IMR-90 (cell line): Measurements from ENCODE around the gene CNNM2.

Source experiments
- BHLHE40 ChIP-seq: fragments of 150-350 bp; IDR thresholded peaks from 2 replicates; pipeline ENCODE4 v1.6.1; 2016; ENCODE audit warnings: mild to moderate bottlenecking, low read depth, low read length
- CEBPB ChIP-seq: IDR thresholded peaks from 2 replicates; pipeline ENCODE4 v1.6.1; 2012; ENCODE audit warnings: low read depth, low read length, improper control_type of control experiment
- CHD1 ChIP-seq: IDR thresholded peaks from 2 replicates; pipeline ENCODE4 v1.6.1; 2012; ENCODE audit warnings: low read depth, low read length, improper control_type of control experiment
- MXI1 ChIP-seq: IDR thresholded peaks from 2 replicates; pipeline ENCODE4 v1.6.1; 2012; ENCODE audit warnings: low read depth, mild to moderate bottlenecking, low read length, moderate library complexity, borderline replicate concordance
- POLR2A ChIP-seq: IDR thresholded peaks from 2 replicates; pipeline ENCODE4 v1.6.1; 2012; ENCODE audit warnings: mild to moderate bottlenecking, low read depth, low read length
- RAD21 ChIP-seq: IDR thresholded peaks from 2 replicates; pipeline ENCODE4 v1.6.1; 2012; ENCODE audit warnings: low read length, improper control_type of control experiment
- TF ChIP-seq, protein P1 (sequence below): conservative IDR thresholded peaks from 2 replicates; pipeline ENCODE4 v1.5.1; 2012; ENCODE audit warnings: mild to moderate bottlenecking, low read depth, low read length, improper control_type of control experiment
- TF ChIP-seq, protein P2 (sequence below): fragments of 150-350 bp; IDR thresholded peaks from 2 replicates; pipeline ENCODE4 v1.6.1; 2017; ENCODE audit warnings: mild to moderate bottlenecking, antibody characterized with exemption, low read length, low read depth
- TF ChIP-seq, protein P3 (sequence below): fragments of 150-350 bp; IDR thresholded peaks from 2 replicates; pipeline ENCODE4 v1.6.1; 2016; ENCODE audit warnings: low read depth, mild to moderate bottlenecking, low read length, moderate library complexity, borderline replicate concordance

DNA sequence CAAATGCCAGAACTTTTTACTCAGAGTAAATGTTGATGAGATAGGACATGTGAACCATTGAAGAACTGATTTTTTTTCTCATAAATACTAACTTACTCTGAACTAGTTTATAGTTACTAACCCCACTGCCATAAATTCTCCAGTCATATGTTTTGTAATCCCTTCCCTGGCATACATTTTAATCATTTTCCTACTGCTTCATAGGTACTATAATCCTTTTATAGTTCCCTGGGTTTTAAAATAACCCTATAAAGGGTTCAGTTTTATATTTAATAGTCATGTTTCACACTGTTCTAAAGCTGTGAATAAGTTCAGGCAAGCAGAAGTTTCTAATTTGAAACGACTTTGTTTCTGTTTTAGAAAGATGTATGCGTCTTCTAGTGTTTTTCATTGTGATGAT is 28.9 kb downstream of the CNNM2 start:
- TF ChIP-seq, protein P1, sequence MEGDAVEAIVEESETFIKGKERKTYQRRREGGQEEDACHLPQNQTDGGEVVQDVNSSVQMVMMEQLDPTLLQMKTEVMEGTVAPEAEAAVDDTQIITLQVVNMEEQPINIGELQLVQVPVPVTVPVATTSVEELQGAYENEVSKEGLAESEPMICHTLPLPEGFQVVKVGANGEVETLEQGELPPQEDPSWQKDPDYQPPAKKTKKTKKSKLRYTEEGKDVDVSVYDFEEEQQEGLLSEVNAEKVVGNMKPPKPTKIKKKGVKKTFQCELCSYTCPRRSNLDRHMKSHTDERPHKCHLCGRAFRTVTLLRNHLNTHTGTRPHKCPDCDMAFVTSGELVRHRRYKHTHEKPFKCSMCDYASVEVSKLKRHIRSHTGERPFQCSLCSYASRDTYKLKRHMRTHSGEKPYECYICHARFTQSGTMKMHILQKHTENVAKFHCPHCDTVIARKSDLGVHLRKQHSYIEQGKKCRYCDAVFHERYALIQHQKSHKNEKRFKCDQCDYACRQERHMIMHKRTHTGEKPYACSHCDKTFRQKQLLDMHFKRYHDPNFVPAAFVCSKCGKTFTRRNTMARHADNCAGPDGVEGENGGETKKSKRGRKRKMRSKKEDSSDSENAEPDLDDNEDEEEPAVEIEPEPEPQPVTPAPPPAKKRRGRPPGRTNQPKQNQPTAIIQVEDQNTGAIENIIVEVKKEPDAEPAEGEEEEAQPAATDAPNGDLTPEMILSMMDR = no peak
- no peak for TF ChIP-seq POLR2A
- TF ChIP-seq, protein P2, sequence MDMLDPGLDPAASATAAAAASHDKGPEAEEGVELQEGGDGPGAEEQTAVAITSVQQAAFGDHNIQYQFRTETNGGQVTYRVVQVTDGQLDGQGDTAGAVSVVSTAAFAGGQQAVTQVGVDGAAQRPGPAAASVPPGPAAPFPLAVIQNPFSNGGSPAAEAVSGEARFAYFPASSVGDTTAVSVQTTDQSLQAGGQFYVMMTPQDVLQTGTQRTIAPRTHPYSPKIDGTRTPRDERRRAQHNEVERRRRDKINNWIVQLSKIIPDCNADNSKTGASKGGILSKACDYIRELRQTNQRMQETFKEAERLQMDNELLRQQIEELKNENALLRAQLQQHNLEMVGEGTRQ = no peak
- no peak for TF ChIP-seq MXI1
- TF ChIP-seq, protein P3, sequence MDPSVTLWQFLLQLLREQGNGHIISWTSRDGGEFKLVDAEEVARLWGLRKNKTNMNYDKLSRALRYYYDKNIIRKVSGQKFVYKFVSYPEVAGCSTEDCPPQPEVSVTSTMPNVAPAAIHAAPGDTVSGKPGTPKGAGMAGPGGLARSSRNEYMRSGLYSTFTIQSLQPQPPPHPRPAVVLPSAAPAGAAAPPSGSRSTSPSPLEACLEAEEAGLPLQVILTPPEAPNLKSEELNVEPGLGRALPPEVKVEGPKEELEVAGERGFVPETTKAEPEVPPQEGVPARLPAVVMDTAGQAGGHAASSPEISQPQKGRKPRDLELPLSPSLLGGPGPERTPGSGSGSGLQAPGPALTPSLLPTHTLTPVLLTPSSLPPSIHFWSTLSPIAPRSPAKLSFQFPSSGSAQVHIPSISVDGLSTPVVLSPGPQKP = no peak
- no peak for TF ChIP-seq CHD1
- no peak for TF ChIP-seq RAD21
- TF ChIP-seq CEBPB = no peak
- TF ChIP-seq BHLHE40 = no peak
